B cell (primary cell): ENCODE measurements around the gene VWA3A.

Experiments
- EZH2 ChIP-seq: IDR thresholded peaks from 2 replicates; pipeline ENCODE4 v1.6.1; 2012; ENCODE audit warnings: borderline replicate concordance, low read depth, mild to moderate bottlenecking, moderate library complexity, low read length; ENCODE audit not compliant: insufficient read depth, poor library complexity, severe bottlenecking
- TF ChIP-seq, protein P1 (sequence below): fragments of 200-600 bp; IDR thresholded peaks from one replicate; pipeline ENCODE4 v1.8.0; 2022; ENCODE audit warnings: antibody characterized with exemption, mild to moderate bottlenecking

DNA sequence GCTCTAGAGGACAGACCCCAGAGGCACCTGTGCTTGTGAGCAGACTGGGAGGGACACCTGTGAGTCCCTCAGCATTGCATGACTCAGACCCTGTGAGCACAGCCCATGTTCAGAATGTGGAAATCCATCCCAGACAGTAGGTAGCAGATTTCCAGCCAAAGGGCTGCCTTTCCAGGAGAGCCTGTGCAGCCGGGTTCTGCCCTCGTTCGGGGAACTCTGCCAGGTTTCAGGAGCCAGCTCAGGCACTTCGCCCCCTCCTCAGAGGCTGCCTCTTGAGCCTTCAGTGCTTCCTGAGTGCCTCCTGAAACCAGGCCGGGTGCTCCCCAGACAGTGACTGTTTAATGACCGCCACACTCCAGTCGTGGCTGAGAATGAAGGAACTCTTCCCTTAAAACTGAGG is 46.7 kb downstream of the VWA3A start:
- TF ChIP-seq, protein P1, sequence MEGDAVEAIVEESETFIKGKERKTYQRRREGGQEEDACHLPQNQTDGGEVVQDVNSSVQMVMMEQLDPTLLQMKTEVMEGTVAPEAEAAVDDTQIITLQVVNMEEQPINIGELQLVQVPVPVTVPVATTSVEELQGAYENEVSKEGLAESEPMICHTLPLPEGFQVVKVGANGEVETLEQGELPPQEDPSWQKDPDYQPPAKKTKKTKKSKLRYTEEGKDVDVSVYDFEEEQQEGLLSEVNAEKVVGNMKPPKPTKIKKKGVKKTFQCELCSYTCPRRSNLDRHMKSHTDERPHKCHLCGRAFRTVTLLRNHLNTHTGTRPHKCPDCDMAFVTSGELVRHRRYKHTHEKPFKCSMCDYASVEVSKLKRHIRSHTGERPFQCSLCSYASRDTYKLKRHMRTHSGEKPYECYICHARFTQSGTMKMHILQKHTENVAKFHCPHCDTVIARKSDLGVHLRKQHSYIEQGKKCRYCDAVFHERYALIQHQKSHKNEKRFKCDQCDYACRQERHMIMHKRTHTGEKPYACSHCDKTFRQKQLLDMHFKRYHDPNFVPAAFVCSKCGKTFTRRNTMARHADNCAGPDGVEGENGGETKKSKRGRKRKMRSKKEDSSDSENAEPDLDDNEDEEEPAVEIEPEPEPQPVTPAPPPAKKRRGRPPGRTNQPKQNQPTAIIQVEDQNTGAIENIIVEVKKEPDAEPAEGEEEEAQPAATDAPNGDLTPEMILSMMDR, result no peak
- TF ChIP-seq EZH2, result no peak
